ENCODE results near the gene ADD1. TPM values are rescaled to one million over a fixed set of nuclear protein-coding genes. Genes with fewer than 3 reads are reported as not detected.

ADD1 gene
- total and polyA plus RNA-seq, 2 of the 13 experiments (the other 11 are each of a cell fraction or from before 2014, with no cell fraction given) = 73.9 to 122 TPM

DNA sequence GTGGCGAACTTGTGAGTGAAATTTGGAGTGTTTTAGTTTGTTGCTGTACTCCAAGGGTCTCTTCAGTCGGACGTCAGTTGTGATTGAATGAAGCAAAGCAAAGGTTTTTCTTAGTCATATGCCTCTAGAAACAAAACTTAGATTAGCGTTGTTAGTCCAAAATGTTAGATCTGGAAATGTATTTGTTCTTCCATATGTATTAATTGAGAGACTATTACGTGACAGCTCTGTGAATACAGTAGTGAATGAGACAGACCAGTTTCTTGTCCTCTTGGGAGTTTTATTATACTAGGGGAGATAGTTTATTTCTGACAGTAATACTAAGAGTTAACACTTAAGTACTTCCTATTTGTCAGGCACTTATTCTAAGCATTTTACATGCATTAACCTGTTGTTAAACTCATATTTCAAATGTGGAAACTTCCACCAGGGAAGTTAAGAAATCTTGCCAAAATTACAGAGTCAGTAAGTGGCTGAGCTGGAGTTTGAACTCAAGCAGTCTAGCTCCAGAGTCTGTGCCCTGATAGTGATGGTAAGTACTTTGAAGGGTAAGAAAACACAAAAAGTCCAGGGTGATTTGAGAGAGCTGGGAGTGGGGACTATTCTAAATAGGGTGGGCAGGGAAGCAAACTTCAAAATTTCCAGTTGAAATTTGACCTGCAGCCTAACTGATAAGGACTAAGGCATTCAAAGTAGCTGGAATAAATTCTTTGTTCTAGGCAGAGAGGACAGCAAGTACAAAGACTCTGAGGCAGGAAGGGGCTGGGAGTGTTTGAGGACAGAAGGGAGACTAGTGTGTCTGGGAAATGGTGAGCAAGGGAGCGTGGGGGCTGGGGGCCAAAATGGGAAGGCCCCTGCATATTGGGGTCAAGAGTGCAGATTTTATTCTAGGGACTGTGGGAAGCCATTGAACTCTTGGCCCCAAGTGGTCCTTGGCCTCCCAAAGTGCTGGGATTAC, 17.0 kb downstream of the ADD1 start (continued):
- TF ChIP-seq KAT2B (IDR thresholded peaks at IDR 0.05; ENCODE audit: borderline replicate concordance, low read depth, low read length) (no peak), SNAPC2 (CRISPR knock-in tag; IDR thresholded peaks at IDR 0.05) (0 out of 2 replicates have a peak, but pooled peaks have one; percentile 42), ZNF143 (CRISPR knock-in tag; IDR thresholded peaks at IDR 0.05) (0 out of 2 replicates have a peak, but pooled peaks have one; percentile 47), ZNF563 (CRISPR knock-in tag; IDR thresholded peaks at IDR 0.05) (no peak), TOPORS (CRISPR knock-in tag; IDR thresholded peaks at IDR 0.05) (no peak), SOX5 (CRISPR knock-in tag; IDR thresholded peaks at IDR 0.05; ENCODE audit: borderline replicate concordance) (peak; percentile 96), ZNF337 (CRISPR knock-in tag; IDR thresholded peaks at IDR 0.05; ENCODE audit: borderline replicate concordance, low read depth) (no peak), ZNF446 (CRISPR knock-in tag; IDR thresholded peaks at IDR 0.05) (no peak), ZNF660 (CRISPR knock-in tag; IDR thresholded peaks at IDR 0.05; ENCODE audit: borderline replicate concordance, low read depth) (no peak), TEAD2 (CRISPR knock-in tag; IDR thresholded peaks at IDR 0.05) (no peak), ZNF350 (CRISPR knock-in tag; IDR thresholded peaks at IDR 0.05; ENCODE audit: borderline replicate concordance, low read depth) (no peak), ZNF672 (CRISPR knock-in tag; IDR thresholded peaks at IDR 0.05) (no peak), TBL1XR1 (IDR thresholded peaks at IDR 0.05; ENCODE audit: borderline replicate concordance, low read length, partially characterized antibody) (peak; percentile 49), RARG (CRISPR knock-in tag; IDR thresholded peaks at IDR 0.05; ENCODE audit: low read depth) (no peak), SALL2 (CRISPR knock-in tag; IDR thresholded peaks at IDR 0.05) (no peak)
- TF ChIP-seq, protein P1, sequence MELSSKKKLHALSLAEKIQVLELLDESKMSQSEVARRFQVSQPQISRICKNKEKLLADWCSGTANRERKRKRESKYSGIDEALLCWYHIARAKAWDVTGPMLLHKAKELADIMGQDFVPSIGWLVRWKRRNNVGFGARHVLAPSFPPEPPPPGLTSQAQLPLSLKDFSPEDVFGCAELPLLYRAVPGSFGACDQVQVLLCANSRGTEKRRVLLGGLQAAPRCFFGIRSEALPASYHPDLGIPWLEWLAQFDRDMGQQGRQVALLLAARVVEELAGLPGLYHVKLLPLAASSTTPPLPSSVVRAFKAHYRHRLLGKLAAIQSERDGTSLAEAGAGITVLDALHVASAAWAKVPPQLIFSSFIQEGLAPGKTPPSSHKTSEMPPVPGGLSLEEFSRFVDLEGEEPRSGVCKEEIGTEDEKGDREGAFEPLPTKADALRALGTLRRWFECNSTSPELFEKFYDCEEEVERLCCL (CRISPR knock-in tag; IDR thresholded peaks at IDR 0.05; ENCODE audit: borderline replicate concordance) = no peak
- TF ChIP-seq, protein P2, sequence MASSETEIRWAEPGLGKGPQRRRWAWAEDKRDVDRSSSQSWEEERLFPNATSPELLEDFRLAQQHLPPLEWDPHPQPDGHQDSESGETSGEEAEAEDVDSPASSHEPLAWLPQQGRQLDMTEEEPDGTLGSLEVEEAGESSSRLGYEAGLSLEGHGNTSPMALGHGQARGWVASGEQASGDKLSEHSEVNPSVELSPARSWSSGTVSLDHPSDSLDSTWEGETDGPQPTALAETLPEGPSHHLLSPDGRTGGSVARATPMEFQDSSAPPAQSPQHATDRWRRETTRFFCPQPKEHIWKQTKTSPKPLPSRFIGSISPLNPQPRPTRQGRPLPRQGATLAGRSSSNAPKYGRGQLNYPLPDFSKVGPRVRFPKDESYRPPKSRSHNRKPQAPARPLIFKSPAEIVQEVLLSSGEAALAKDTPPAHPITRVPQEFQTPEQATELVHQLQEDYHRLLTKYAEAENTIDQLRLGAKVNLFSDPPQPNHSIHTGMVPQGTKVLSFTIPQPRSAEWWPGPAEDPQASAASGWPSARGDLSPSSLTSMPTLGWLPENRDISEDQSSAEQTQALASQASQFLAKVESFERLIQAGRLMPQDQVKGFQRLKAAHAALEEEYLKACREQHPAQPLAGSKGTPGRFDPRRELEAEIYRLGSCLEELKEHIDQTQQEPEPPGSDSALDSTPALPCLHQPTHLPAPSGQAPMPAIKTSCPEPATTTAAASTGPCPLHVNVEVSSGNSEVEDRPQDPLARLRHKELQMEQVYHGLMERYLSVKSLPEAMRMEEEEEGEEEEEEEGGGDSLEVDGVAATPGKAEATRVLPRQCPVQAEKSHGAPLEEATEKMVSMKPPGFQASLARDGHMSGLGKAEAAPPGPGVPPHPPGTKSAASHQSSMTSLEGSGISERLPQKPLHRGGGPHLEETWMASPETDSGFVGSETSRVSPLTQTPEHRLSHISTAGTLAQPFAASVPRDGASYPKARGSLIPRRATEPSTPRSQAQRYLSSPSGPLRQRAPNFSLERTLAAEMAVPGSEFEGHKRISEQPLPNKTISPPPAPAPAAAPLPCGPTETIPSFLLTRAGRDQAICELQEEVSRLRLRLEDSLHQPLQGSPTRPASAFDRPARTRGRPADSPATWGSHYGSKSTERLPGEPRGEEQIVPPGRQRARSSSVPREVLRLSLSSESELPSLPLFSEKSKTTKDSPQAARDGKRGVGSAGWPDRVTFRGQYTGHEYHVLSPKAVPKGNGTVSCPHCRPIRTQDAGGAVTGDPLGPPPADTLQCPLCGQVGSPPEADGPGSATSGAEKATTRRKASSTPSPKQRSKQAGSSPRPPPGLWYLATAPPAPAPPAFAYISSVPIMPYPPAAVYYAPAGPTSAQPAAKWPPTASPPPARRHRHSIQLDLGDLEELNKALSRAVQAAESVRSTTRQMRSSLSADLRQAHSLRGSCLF (CRISPR knock-in tag; IDR thresholded peaks at IDR 0.05; ENCODE audit: borderline replicate concordance) = no peak
- TF ChIP-seq, protein P3, sequence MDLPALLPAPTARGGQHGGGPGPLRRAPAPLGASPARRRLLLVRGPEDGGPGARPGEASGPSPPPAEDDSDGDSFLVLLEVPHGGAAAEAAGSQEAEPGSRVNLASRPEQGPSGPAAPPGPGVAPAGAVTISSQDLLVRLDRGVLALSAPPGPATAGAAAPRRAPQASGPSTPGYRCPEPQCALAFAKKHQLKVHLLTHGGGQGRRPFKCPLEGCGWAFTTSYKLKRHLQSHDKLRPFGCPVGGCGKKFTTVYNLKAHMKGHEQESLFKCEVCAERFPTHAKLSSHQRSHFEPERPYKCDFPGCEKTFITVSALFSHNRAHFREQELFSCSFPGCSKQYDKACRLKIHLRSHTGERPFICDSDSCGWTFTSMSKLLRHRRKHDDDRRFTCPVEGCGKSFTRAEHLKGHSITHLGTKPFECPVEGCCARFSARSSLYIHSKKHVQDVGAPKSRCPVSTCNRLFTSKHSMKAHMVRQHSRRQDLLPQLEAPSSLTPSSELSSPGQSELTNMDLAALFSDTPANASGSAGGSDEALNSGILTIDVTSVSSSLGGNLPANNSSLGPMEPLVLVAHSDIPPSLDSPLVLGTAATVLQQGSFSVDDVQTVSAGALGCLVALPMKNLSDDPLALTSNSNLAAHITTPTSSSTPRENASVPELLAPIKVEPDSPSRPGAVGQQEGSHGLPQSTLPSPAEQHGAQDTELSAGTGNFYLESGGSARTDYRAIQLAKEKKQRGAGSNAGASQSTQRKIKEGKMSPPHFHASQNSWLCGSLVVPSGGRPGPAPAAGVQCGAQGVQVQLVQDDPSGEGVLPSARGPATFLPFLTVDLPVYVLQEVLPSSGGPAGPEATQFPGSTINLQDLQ (CRISPR knock-in tag; IDR thresholded peaks at IDR 0.05) = no peak
